ENCODE measurements around the gene TGIF2. TPM values are rescaled to one million over a fixed set of nuclear protein-coding genes. Genes with fewer than 3 reads are reported as not detected.

Gene TGIF2
- total RNA-seq, 4 donors from 2014 or later = 11.0 to 15.1 (median 12.1) TPM

DNA sequence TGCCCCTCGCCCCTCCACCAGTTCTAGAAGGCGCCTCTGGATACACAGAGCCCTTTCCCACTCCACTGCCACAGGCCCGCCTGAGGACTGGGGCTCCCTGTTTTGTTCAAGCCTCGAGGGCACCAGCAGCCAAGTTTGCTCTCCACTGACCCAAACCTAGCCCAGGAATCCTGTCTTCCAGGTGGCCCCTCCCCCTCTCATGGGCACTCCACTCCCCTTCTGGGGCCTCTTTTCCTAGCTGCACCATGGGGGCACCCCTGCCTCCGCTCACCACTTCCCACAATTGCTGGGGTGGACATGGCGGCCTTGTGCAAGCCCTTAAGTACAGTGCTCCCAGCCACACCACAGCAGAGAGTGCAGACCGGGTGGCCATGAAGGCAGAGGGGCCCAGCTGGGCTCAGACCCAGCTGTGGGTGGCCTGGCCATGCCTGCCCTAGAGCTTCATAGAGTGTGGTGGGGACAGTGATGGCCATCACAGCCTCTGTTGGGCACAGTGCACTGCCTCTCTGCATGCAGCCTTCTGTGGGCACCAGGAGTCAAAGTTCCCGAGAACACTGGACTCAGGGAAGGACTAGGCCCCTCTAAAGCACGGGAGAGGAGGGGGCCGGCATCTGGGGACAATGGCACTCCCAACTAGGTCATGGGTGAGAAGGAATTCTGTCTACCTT lies 30.7 kb upstream of the TGIF2 start:
- ATAC-seq (ENCODE audit: low FRiP score) (no peak), DNase-seq (ENCODE audit: low spot score) (no peak)
- TF ChIP-seq, protein P1, sequence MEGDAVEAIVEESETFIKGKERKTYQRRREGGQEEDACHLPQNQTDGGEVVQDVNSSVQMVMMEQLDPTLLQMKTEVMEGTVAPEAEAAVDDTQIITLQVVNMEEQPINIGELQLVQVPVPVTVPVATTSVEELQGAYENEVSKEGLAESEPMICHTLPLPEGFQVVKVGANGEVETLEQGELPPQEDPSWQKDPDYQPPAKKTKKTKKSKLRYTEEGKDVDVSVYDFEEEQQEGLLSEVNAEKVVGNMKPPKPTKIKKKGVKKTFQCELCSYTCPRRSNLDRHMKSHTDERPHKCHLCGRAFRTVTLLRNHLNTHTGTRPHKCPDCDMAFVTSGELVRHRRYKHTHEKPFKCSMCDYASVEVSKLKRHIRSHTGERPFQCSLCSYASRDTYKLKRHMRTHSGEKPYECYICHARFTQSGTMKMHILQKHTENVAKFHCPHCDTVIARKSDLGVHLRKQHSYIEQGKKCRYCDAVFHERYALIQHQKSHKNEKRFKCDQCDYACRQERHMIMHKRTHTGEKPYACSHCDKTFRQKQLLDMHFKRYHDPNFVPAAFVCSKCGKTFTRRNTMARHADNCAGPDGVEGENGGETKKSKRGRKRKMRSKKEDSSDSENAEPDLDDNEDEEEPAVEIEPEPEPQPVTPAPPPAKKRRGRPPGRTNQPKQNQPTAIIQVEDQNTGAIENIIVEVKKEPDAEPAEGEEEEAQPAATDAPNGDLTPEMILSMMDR (IDR thresholded peaks at IDR 0.05) = no peak

DNA sequence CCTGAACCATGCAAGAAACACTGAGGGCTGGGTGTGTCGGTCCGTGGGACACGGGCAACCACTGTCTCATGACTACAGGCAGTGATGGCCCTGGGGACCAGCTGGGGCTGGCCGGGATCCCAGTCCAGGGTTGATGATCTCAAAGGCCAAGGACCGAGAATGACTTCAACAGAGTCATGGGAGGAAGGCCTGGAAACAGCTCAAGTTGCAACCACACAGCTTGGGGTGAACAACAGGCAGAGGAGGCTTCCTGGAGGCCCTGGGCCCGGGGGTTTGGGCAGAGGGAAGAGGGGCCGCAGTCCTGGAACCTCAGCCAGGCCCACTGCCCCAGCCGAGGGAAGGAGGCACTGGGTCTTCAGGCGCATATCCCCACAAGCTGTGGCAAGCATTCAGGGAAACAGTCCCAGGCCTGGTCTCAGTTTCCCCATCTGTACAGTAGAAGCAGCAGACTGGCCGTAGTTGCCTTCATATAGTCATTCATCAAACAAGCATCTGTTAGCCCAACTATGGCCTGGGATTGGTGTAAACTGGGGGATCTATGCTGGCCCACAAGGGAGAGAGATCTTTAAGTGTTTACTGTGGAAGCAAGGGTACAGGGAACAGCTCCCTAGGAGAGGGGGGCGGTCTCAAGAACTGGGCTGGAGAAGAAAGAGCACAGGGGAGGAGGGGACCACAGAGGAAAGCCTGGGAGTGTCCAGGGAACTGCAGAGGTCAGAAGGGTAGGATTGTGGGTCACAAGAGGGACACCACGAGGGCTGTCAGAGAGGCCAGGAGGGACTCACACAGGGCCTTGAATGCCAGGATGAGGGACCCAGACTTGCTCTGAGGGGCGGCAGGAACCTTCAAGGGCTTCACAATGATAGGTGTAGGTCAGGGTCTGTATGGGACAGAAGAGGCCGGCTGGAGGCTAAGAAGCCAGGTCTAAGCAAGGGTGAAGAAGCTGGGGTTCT lies 29.9 kb upstream of the TGIF2 start:
- DNase-seq (ENCODE audit: low spot score) = peak; percentile 41
- ATAC-seq (ENCODE audit: low FRiP score) = peak; percentile 10
- TF ChIP-seq, protein P1 (IDR thresholded peaks at IDR 0.05) = no peak

- TF ChIP-seq, protein P1 (IDR thresholded peaks at IDR 0.05) = no peak
- no peak for ATAC-seq (ENCODE audit: low FRiP score)
- DNase-seq (ENCODE audit: low spot score) = no peak
These were observed 29.0 kb upstream of the TGIF2 start for GRCh38 chr20:36544134-36545018.

GRCh38 chr20:36546111-36546736 lies 27.2 kb upstream of the TGIF2 start:
- no peak for ATAC-seq (ENCODE audit: low FRiP score)
- TF ChIP-seq, protein P1 (IDR thresholded peaks at IDR 0.05) = no peak
- DNase-seq (ENCODE audit: low spot score) = no peak

GRCh38 chr20:36547186-36548005 lies 26.0 kb upstream of the TGIF2 start:
- no peak for ATAC-seq (ENCODE audit: low FRiP score)
- no peak for DNase-seq (ENCODE audit: low spot score)
- TF ChIP-seq, protein P1 (IDR thresholded peaks at IDR 0.05) = no peak

DNA sequence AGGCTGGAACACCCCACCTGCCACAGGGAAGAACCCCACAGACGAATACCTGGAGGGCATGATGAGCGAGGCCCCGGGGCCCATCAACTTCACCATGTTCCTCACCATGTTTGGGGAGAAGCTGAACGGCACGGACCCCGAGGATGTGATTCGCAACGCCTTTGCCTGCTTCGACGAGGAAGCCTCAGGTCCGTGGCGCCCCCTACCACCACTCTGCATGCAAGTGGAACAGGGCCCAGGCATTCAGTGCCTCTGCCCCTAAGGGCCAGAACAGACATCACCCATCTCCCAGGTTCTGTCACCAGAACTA lies 25.4 kb upstream of the TGIF2 start:
- no peak for ATAC-seq (ENCODE audit: low FRiP score)
- TF ChIP-seq, protein P1 (IDR thresholded peaks at IDR 0.05) = no peak
- no peak for DNase-seq (ENCODE audit: low spot score)
